Upper lobe of right lung (tissue), 1 donor: ENCODE measurements around the gene CELA3A. TPM values are rescaled to one million over a fixed set of nuclear protein-coding genes. Genes with fewer than 3 reads are reported as not detected.

Source experiments
- ATAC-seq: fragments of 200-7000 bp; cut with Tn5 transposase; one replicate; pipeline ENCODE4 v1.9.1; 2020; ENCODE audit warnings: mild to moderate bottlenecking, moderate library complexity
- DNase-seq: peaks from one replicate; pipeline ENCODE4 v3.0.0-alpha.2; 2020
- H3K27ac ChIP-seq: fragments of 200-600 bp; one replicate; pipeline ENCODE4 v1.8.0; 2022
- H3K27me3 ChIP-seq: fragments of 200-600 bp; one replicate; pipeline ENCODE4 v1.8.0; 2022; ENCODE audit warnings: mild to moderate bottlenecking
- H3K36me3 ChIP-seq: fragments of 200-600 bp; one replicate; pipeline ENCODE4 v1.8.0; 2022
- H3K4me1 ChIP-seq: fragments of 200-600 bp; one replicate; pipeline ENCODE4 v1.8.0; 2022
- H3K4me3 ChIP-seq: fragments of 200-600 bp; one replicate; pipeline ENCODE4 v1.8.0; 2022; ENCODE audit warnings: mild to moderate bottlenecking
- H3K9me3 ChIP-seq: fragments of 200-600 bp; one replicate; pipeline ENCODE4 v1.8.0; 2022
- intact Hi-C: fragments of 100-400 bp; cut with DNase I; formaldehyde crosslinking; loops from one replicate; pipeline ENCODE4 v1.11.0; 2022
- long read RNA-seq: library from polyadenylated mRNA; unstranded; transcript quantifications from one replicate; pipeline ENCODE4 v2.0.0, GENCODE V29; 2021
- total RNA-seq: library from RNA; stranded (reverse); fragmentation: NEBNext Ultra II Directional; extraction: Animal tissue kit (Norgen Biotek cat#: 25700); gene quantifications from one replicate; pipeline ENCODE4 v1.2.1, GENCODE V29; 2021
- TF ChIP-seq, protein P1 (sequence below): fragments of 200-600 bp; IDR thresholded peaks from one replicate; pipeline ENCODE4 v1.8.0; 2022; ENCODE audit warnings: antibody characterized with exemption
- donor health status: DM: no; HTN: yes; CAD: no; lungs with severe emphysema.

CELA3A gene, protein sequence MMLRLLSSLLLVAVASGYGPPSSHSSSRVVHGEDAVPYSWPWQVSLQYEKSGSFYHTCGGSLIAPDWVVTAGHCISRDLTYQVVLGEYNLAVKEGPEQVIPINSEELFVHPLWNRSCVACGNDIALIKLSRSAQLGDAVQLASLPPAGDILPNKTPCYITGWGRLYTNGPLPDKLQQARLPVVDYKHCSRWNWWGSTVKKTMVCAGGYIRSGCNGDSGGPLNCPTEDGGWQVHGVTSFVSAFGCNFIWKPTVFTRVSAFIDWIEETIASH
- total RNA-seq: not detected
- long read RNA-seq: 0 reads

DNA sequence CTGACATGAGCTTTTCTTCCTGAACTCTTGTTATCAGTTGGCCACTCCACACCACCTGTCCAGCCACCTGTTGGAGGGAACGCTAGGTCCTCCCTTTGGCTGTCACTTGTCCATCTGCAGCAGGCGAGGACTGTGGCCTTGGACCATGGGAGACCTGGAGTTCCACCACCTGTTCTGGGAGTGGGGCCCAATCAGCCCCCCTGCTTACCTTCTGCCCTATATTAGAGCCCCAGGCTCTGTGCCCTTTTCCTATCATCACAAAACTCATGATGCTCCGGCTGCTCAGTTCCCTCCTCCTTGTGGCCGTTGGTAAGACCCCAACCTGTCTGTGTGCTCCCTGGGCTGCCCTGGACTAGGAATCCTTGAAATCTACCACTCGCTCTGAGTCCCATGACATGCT, at the start of gene CELA3A:
TSS of gene CELA3A (plus strand) at position 249 of the 400 bp plus-strand sequence. CDS start at position 267, 18 bp downstream.
- Histone ChIP-seq H3K4me3 (no peak within 1 kb of the TSS), H3K36me3 (no peaks in the 10 kb centered on the region), H3K4me1 (no peaks in the 10 kb centered on the region), H3K9me3 (no peaks in the 10 kb centered on the region), H3K27ac (no peak within 1 kb of the TSS), H3K27me3 (no peaks in the 10 kb centered on the region)
- no peak for ATAC-seq
- intact Hi-C loops: no loop called here
- DNase-seq: no peak
- TF ChIP-seq, protein P1, sequence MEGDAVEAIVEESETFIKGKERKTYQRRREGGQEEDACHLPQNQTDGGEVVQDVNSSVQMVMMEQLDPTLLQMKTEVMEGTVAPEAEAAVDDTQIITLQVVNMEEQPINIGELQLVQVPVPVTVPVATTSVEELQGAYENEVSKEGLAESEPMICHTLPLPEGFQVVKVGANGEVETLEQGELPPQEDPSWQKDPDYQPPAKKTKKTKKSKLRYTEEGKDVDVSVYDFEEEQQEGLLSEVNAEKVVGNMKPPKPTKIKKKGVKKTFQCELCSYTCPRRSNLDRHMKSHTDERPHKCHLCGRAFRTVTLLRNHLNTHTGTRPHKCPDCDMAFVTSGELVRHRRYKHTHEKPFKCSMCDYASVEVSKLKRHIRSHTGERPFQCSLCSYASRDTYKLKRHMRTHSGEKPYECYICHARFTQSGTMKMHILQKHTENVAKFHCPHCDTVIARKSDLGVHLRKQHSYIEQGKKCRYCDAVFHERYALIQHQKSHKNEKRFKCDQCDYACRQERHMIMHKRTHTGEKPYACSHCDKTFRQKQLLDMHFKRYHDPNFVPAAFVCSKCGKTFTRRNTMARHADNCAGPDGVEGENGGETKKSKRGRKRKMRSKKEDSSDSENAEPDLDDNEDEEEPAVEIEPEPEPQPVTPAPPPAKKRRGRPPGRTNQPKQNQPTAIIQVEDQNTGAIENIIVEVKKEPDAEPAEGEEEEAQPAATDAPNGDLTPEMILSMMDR: no peak

DNA sequence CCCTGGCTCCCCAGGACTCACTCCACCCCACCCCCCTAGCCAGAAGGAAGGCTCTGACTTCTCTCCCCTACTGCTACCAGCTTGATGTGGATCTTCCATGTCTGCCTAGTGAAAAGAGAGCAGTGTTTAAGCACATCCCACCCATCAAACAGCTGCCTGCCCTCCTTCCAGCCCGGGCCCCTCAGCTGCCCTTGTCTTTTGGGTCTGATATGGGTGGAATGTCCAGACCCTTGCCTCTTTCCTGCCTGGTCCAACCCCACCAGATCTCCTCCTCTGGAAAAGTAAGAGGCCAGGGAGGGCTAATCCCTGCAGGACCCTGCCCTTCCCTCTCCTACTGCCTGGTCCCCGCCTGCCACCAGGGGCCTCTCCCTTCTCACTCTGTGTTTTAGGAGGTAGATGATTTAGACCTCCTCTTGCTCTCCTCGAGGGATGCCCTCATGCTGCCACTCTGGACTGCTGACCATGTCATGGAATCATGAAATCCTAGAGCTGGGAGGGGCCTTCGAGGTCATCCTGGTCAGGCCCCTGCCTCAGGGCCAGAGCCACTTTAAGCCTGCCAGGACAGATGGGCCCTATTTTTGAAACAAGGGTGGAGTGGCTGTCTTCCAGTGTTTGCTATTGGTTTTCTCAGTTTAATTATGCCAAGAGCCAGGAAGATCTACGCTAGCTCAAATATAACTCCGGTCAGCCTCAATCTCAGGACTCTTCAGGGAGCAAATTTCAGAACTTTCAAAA, 48.5 kb upstream of the CELA3A start:
- intact Hi-C loops: no loop called here
- no peaks in the 10 kb centered on the region for H3K36me3 ChIP-seq
- H3K4me1 ChIP-seq: peaks cover 17% of the 10 kb centered on the region
- ATAC-seq (no peak), DNase-seq (no peak)
- H3K9me3 ChIP-seq: no peaks in the 10 kb centered on the region
- H3K4me3 ChIP-seq: no peak overlapping the region
- TF ChIP-seq, protein P1: no peak
- no peak overlapping the region for H3K27ac ChIP-seq
- no peaks in the 10 kb centered on the region for H3K27me3 ChIP-seq

DNA sequence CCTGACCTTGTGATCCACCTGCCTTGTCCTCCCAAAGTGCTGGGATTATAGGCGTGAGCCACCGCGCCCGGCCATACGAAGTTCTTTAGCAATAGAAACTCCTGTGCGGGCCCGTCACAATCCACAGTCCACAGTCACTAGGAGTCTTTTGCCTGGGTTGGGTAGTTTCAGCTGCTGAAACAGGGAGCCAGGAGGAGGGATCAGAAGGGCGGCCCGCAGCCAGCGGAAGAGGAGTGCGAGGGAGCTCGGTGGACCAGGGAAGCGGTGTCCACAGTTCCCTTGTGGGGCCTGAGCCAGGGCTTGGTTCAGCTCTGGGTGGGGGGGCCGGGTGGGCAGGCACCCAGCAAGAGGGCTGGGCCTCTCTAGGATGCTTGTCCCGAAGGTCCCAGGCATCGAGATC, 46.4 kb upstream of the CELA3A start:
- Histone ChIP-seq H3K27me3 (no peaks in the 10 kb centered on the region), H3K27ac (peak overlapping the region; percentile 51), H3K4me1 (peaks cover 21% of the 10 kb centered on the region), H3K36me3 (no peaks in the 10 kb centered on the region), H3K9me3 (no peaks in the 10 kb centered on the region), H3K4me3 (no peak overlapping the region)
- intact Hi-C loops: no loop called here
- ATAC-seq: no peak
- TF ChIP-seq, protein P1: no peak
- DNase-seq: no peak

DNA sequence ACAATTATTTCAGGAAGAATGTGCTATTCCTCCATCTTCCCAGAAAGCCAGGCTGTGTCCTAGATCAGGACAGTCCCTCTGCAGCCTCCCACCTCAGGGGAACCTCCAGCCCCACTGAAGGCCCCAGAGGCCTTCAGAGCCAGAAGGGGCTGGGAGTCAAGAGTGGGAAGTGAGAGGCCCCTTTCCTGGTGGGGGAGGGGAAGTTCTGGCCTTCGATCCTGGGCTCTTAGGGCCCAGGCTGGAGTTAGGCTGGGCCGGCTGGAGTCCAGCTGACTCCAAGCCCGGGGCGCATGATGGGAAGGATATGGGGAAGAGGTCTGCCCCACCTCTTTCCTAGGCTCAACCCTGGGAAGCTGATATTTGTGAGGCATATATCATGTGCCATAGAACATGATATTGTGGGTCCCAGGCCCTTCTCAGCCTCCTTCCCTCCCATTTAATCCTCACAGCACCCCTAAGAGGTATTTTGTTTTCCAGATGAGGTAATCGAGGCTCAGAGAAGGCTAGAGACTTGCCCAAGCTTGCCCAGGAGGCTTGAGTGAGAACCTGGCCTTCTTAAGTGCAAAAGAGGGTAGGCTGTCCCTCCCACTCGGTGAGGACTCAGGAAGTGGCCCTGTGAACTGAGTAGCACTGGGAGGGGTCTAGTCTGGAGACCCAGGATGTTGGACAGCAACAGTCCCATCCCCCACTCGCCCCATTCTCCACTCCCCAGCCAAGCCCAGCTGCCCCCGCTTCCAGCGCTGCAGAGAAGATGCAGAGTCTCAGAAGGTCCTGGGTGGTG, 45.8 kb upstream of the CELA3A start:
- no peaks in the 10 kb centered on the region for H3K36me3 ChIP-seq
- ATAC-seq (peak; percentile 4), DNase-seq (no peak)
- H3K27me3 ChIP-seq: no peaks in the 10 kb centered on the region
- peaks cover 21% of the 10 kb centered on the region for H3K4me1 ChIP-seq
- H3K9me3 ChIP-seq: no peaks in the 10 kb centered on the region
- TF ChIP-seq, protein P1: no peak
- H3K27ac ChIP-seq: peak overlapping the region; percentile 51
- intact Hi-C loops: no loop called here
- H3K4me3 ChIP-seq: no peak overlapping the region

DNA sequence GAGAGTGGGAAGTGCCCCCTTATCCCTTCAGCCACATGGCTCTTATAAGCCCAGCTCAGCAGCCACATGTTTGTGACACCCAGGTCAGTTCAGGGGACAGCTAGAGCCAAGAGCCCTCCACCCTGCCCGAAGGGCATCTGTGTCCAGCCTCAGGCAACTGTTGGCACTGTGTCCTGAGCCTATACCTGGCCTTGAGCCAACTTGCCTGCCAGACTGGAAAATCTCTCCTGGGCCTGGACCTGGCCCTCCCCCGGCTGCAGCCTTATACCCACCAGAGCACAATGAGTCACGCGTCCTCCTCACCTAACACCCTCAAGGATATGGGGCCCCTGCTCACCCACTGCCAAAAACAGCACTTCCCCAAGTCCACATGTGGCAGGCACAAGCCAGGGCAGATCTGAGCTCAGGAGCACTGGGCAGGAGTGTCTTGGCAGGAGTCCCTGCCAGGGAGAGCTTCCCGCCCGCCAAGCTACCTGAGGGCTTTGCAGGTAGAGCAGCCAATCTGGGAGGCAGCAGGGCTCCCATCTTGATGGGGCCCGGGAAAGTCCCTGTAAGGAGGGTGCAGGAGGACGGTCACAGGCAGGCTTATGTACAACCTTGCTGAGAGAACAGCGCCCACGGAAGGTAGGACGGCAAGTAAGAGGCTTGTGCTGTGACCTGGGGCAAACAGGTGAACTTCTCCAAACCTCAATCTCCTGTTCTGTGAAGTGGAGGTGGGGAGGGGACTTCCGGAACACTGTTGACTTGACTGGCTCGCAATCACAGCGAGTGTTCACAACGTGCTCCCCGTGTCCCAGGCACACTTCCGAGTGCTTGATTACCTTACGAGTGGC, 44.5 kb upstream of the CELA3A start:
- peak overlapping the region; percentile 52 for H3K27ac ChIP-seq
- H3K4me3 ChIP-seq: no peak overlapping the region
- no peaks in the 10 kb centered on the region for H3K9me3 ChIP-seq
- intact Hi-C loops: no loop called here
- H3K36me3 ChIP-seq: no peaks in the 10 kb centered on the region
- no peaks in the 10 kb centered on the region for H3K27me3 ChIP-seq
- DNase-seq: peak; percentile 91
- ATAC-seq: peak; percentile 88
- peaks cover 21% of the 10 kb centered on the region for H3K4me1 ChIP-seq
- TF ChIP-seq, protein P1: no peak
